Measurements from ENCODE around the gene ZNF181. TPM values are rescaled to one million over a fixed set of nuclear protein-coding genes. Genes with fewer than 3 reads are reported as not detected.

Gene ZNF181
- total and polyA plus RNA-seq, 4 donors: 17.1 to 39.2 (median 31.3) TPM

GRCh38 chr19:34778342-34778741, 44.3 kb downstream of the ZNF181 start:
- 92% methylated on average over 1 of the region's 2 CpGs for WGBS (ENCODE audit: insufficient coverage)
- Histone ChIP-seq H3K9me3 (ENCODE audit: control insufficient read depth, insufficient read depth, low read length) (no peaks in the 10 kb centered on the region), H3K4me1 (ENCODE audit: control insufficient read depth, insufficient read depth, low read length) (no peaks in the 10 kb centered on the region), H3K4me3 (ENCODE audit: low read depth, low read length) (no peak overlapping the region), H3K27ac (ENCODE audit: low read depth, low read length) (no peak overlapping the region), H3K36me3 (ENCODE audit: control insufficient read depth, insufficient read depth, low read length) (no peaks in the 10 kb centered on the region), H3K27me3 (ENCODE audit: control insufficient read depth, insufficient read depth, low read length) (no peaks in the 10 kb centered on the region)
- no peak for DNase-seq (ENCODE audit: low read depth in 4 of 6, low spot score in 6 of 6)

DNA sequence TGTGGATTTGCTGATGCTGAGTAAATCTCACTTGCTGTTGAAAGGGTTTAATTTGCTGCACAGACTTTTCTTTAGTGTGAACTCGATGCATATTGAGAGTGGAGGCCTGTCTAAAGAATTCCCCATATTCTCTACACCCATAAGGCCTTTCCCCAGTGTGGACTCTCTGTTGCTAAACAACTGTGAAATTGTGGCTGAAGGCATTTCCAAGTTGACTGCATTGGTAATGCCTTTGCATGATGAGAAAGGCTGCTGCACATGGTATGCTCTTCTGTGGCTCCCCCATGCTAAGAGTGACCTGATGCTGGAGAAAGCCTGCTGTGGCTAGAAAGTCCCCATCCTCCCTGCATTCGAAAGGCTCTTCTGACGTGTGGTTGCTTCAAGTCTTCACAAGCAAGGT, 45.6 kb downstream of the ZNF181 start:
- WGBS (ENCODE audit: insufficient coverage): 83% methylated on average over 1 of the region's 3 CpGs
- Histone ChIP-seq H3K4me3 (ENCODE audit: low read depth, low read length) (no peak overlapping the region), H3K4me1 (ENCODE audit: control insufficient read depth, insufficient read depth, low read length) (no peaks in the 10 kb centered on the region), H3K27ac (ENCODE audit: low read depth, low read length) (no peak overlapping the region), H3K27me3 (ENCODE audit: control insufficient read depth, insufficient read depth, low read length) (no peaks in the 10 kb centered on the region), H3K36me3 (ENCODE audit: control insufficient read depth, insufficient read depth, low read length) (no peaks in the 10 kb centered on the region), H3K9me3 (ENCODE audit: control insufficient read depth, insufficient read depth, low read length) (no peaks in the 10 kb centered on the region)
- no peak for DNase-seq (ENCODE audit: low read depth in 4 of 6, low spot score in 6 of 6)

- no peaks in the 10 kb centered on the region for H3K9me3 ChIP-seq (ENCODE audit: control insufficient read depth, insufficient read depth, low read length)
- H3K27ac ChIP-seq (ENCODE audit: low read depth, low read length): no peak overlapping the region
- H3K4me3 ChIP-seq (ENCODE audit: low read depth, low read length): no peak overlapping the region
- H3K27me3 ChIP-seq (ENCODE audit: control insufficient read depth, insufficient read depth, low read length): no peaks in the 10 kb centered on the region
- 85% methylated on average over 4 of the region's 5 CpGs for WGBS (ENCODE audit: insufficient coverage)
- H3K36me3 ChIP-seq (ENCODE audit: control insufficient read depth, insufficient read depth, low read length): no peaks in the 10 kb centered on the region
- H3K4me1 ChIP-seq (ENCODE audit: control insufficient read depth, insufficient read depth, low read length): no peaks in the 10 kb centered on the region
- DNase-seq (ENCODE audit: low read depth in 4 of 6, low spot score in 6 of 6): no peak
Observed at GRCh38 chr19:34786236-34786635, 52.2 kb downstream of the ZNF181 start.

GRCh38 chr19:34787059-34787824, 53.2 kb downstream of the ZNF181 start:
- Histone ChIP-seq H3K4me1 (ENCODE audit: control insufficient read depth, insufficient read depth, low read length) (no peaks in the 10 kb centered on the region), H3K9me3 (ENCODE audit: control insufficient read depth, insufficient read depth, low read length) (no peaks in the 10 kb centered on the region), H3K36me3 (ENCODE audit: control insufficient read depth, insufficient read depth, low read length) (no peaks in the 10 kb centered on the region), H3K4me3 (ENCODE audit: low read depth, low read length) (no peak overlapping the region), H3K27me3 (ENCODE audit: control insufficient read depth, insufficient read depth, low read length) (no peaks in the 10 kb centered on the region), H3K27ac (ENCODE audit: low read depth, low read length) (no peak overlapping the region)
- 80% methylated on average over 1 of the region's 3 CpGs for WGBS (ENCODE audit: insufficient coverage)
- DNase-seq (ENCODE audit: low read depth in 4 of 6, low spot score in 6 of 6): no peak

DNA sequence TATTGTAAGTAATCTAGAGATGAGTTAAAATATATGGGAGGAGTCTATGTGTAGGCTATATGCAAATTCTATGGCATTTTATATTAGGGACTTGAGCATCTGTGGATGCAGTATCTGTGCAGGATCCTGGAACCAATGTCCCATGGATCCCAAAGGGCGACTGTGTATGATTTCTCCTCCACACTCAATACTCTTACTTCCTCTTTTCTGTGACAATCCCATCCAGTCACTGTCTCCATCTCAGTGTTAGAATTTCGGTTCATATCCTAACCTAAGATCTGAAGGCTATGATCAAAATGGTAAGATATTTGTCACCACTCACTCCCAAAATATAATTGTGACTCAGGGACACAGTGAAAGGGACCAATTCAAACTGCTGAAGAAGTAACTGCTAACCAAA, 54.0 kb downstream of the ZNF181 start:
- Histone ChIP-seq H3K36me3 (ENCODE audit: control insufficient read depth, insufficient read depth, low read length) (no peaks in the 10 kb centered on the region), H3K4me1 (ENCODE audit: control insufficient read depth, insufficient read depth, low read length) (no peaks in the 10 kb centered on the region), H3K27ac (ENCODE audit: low read depth, low read length) (no peak overlapping the region), H3K27me3 (ENCODE audit: control insufficient read depth, insufficient read depth, low read length) (no peaks in the 10 kb centered on the region), H3K4me3 (ENCODE audit: low read depth, low read length) (no peak overlapping the region), H3K9me3 (ENCODE audit: control insufficient read depth, insufficient read depth, low read length) (no peaks in the 10 kb centered on the region)
- DNase-seq (ENCODE audit: low read depth in 4 of 6, low spot score in 6 of 6): no peak
- 20% methylated on average over 1 of the region's 2 CpGs for WGBS (ENCODE audit: insufficient coverage)

DNA sequence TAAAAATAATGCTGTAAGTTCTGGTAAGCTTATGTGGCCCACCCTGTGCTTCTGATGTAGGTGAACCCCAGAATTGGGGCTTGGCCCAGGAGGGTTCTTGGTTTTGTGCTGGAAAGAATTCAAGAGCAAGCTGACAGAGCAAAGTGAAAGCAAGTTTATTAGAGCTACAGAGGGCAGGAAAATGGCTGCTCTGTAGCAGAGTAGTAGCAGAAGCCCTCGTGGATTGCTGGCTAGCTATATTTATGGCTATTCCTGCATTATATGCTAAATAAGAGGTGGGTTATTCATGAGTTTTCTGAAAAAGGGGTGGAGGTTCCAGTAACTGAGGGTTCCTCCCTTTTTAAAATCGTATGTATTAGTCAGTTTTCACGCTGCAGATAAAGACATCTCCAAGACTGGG, 59.5 kb downstream of the ZNF181 start:
- H3K36me3 ChIP-seq (ENCODE audit: control insufficient read depth, insufficient read depth, low read length): no peaks in the 10 kb centered on the region
- H3K4me3 ChIP-seq (ENCODE audit: low read depth, low read length): no peak overlapping the region
- no peaks in the 10 kb centered on the region for H3K27me3 ChIP-seq (ENCODE audit: control insufficient read depth, insufficient read depth, low read length)
- H3K27ac ChIP-seq (ENCODE audit: low read depth, low read length): no peak overlapping the region
- no peaks in the 10 kb centered on the region for H3K9me3 ChIP-seq (ENCODE audit: control insufficient read depth, insufficient read depth, low read length)
- 72% methylated on average over 3 of the region's 3 CpGs for WGBS (ENCODE audit: insufficient coverage)
- H3K4me1 ChIP-seq (ENCODE audit: control insufficient read depth, insufficient read depth, low read length): no peaks in the 10 kb centered on the region
- no peak for DNase-seq (ENCODE audit: low read depth in 4 of 6, low spot score in 6 of 6)

- peak in 1 of 6 donors; percentile 1 for DNase-seq (ENCODE audit: low read depth in 4 of 6, low spot score in 6 of 6)
- WGBS (ENCODE audit: insufficient coverage): 74% methylated on average over 5 of the region's 9 CpGs
- Histone ChIP-seq H3K4me1 (ENCODE audit: control insufficient read depth, insufficient read depth, low read length) (no peaks in the 10 kb centered on the region), H3K27me3 (ENCODE audit: control insufficient read depth, insufficient read depth, low read length) (no peaks in the 10 kb centered on the region), H3K36me3 (ENCODE audit: control insufficient read depth, insufficient read depth, low read length) (no peaks in the 10 kb centered on the region), H3K27ac (ENCODE audit: low read depth, low read length) (no peak overlapping the region), H3K9me3 (ENCODE audit: control insufficient read depth, insufficient read depth, low read length) (no peaks in the 10 kb centered on the region), H3K4me3 (ENCODE audit: low read depth, low read length) (no peak overlapping the region)
Observed at GRCh38 chr19:34794066-34794960, 60.3 kb downstream of the ZNF181 start.

Other genes with a start within 250 kb of the ZNF181 start
- gene SCGB2B2, start 57.1 kb upstream of the ZNF181 start, total RNA-seq: under 1 TPM; 0.20 to 0.61 TPM
- gene SCGB2B2, start 57.1 kb upstream of the ZNF181 start, polyA plus RNA-seq (ENCODE audit: insufficient read length in 2 of 2): 1 to 10 TPM; 1.1 to 1.5 TPM
- gene ZNF302, start 56.6 kb upstream of the ZNF181 start, total RNA-seq: 10 to 100 TPM; 67.7 to 78.8 TPM
- 10 to 100 TPM; 75.9 to 77.1 TPM for gene ZNF302, start 56.6 kb upstream of the ZNF181 start, polyA plus RNA-seq (ENCODE audit: insufficient read length in 2 of 2)
- 10 to 100 TPM in 1 of 2 donors, 1 to 10 TPM in 1; 8.2 to 16.1 TPM for gene ZNF599, start 39.0 kb downstream of the ZNF181 start, total RNA-seq
- gene ZNF599, start 39.0 kb downstream of the ZNF181 start, polyA plus RNA-seq (ENCODE audit: insufficient read length in 2 of 2): 10 to 100 TPM; 13.2 to 13.9 TPM
- gene ZNF30, start 192.7 kb downstream of the ZNF181 start, total RNA-seq: 1 to 10 TPM; 7.5 to 7.7 TPM
- 10 to 100 TPM; 11.4 to 11.7 TPM for gene ZNF30, start 192.7 kb downstream of the ZNF181 start, polyA plus RNA-seq (ENCODE audit: insufficient read length in 2 of 2)
- gene ZNF792, start 230.0 kb downstream of the ZNF181 start, total RNA-seq: 10 to 100 TPM; 10.3 to 10.4 TPM
- 1 to 10 TPM; 2.9 to 3.8 TPM for gene ZNF792, start 230.0 kb downstream of the ZNF181 start, polyA plus RNA-seq (ENCODE audit: insufficient read length in 2 of 2)